GM23338 (cell line): ENCODE results near the gene SNX17. TPM values are rescaled to one million over a fixed set of nuclear protein-coding genes. Genes with fewer than 3 reads are reported as not detected.

Source experiments
- ATAC-seq: fragments of 200-7000 bp; cut with Tn5 transposase; 3 replicates; pipeline ENCODE4 v1.9.1; 2020
- DNase-seq: peaks from one replicate; pipeline ENCODE4 v3.0.0-alpha.2; 2015; ENCODE audit warnings: low spot score
- H2AFZ ChIP-seq: fragments of 200-600 bp; sonication (generic); 2 replicates; pipeline ENCODE4 v1.8.0; 2016; ENCODE audit warnings: antibody characterized with exemption, mild to moderate bottlenecking, moderate library complexity
- H3F3A ChIP-seq: fragments of 200-600 bp; sonication (generic); replicated peaks from 2 replicates; pipeline ENCODE4 v1.8.0; 2017; ENCODE audit warnings: antibody characterized with exemption, mixed run types, low read depth
- H3K27ac ChIP-seq: fragments of 200-600 bp; sonication (generic); 2 replicates; pipeline ENCODE4 v1.6.1; 2016; ENCODE audit warnings: low read depth
- H3K27me3 ChIP-seq: fragments of 200-600 bp; sonication (generic); 2 replicates; pipeline ENCODE4 v1.8.0; 2016; ENCODE audit warnings: mild to moderate bottlenecking, mixed run types, moderate library complexity; ENCODE audit not compliant: insufficient read depth
- H3K36me3 ChIP-seq: fragments of 200-600 bp; sonication (generic); 2 replicates; pipeline ENCODE4 v1.8.0; 2016; ENCODE audit warnings: mild to moderate bottlenecking; ENCODE audit not compliant: insufficient read depth
- H3K4me1 ChIP-seq: fragments of 200-600 bp; sonication (generic); 2 replicates; pipeline ENCODE4 v1.8.0; 2016; ENCODE audit warnings: mild to moderate bottlenecking, moderate library complexity; ENCODE audit not compliant: insufficient read depth
- H3K4me2 ChIP-seq: fragments of 200-600 bp; sonication (generic); 2 replicates; pipeline ENCODE4 v1.7.1; 2017; ENCODE audit warnings: mixed run types
- H3K4me3 ChIP-seq: fragments of 200-600 bp; sonication (generic); 2 replicates; pipeline ENCODE4 v1.6.1; 2016; ENCODE audit warnings: mixed run types
- H3K79me2 ChIP-seq: fragments of 200-600 bp; sonication (generic); replicated peaks from 2 replicates; pipeline ENCODE4 v1.8.0; 2017; ENCODE audit warnings: mild to moderate bottlenecking; ENCODE audit not compliant: insufficient read depth
- H3K9me2 ChIP-seq: fragments of 200-600 bp; sonication (generic); 2 replicates; pipeline ENCODE4 v1.8.0; 2017; ENCODE audit not compliant: insufficient read depth
- H4K20me1 ChIP-seq: fragments of 200-600 bp; sonication (generic); replicated peaks from 2 replicates; pipeline ENCODE4 v1.8.0; 2017; ENCODE audit warnings: mild to moderate bottlenecking; ENCODE audit not compliant: insufficient read depth
- H3K27ac Mint-ChIP-seq: 2 replicates; pipeline ENCODE4 v1.8.0; 2020; ENCODE audit warnings: inconsistent platforms, mild to moderate bottlenecking, moderate library complexity, mixed read lengths
- H3K27me3 Mint-ChIP-seq: 3 replicates; pipeline ENCODE4 v1.8.0; 2022; ENCODE audit warnings: low read depth, mild to moderate bottlenecking, moderate library complexity, mixed read lengths, inconsistent platforms; ENCODE audit not compliant: insufficient read depth, poor library complexity
- H3K36me3 Mint-ChIP-seq: 3 replicates; pipeline ENCODE4 v1.8.0; 2021; ENCODE audit warnings: low read depth, mild to moderate bottlenecking, inconsistent platforms, moderate library complexity, mixed read lengths
- H3K4me1 Mint-ChIP-seq: 3 replicates; pipeline ENCODE4 v1.8.0; 2020; ENCODE audit warnings: mild to moderate bottlenecking, inconsistent platforms, mixed read lengths
- H3K4me3 Mint-ChIP-seq: 3 replicates; pipeline ENCODE4 v1.8.0; 2021; ENCODE audit warnings: moderate library complexity, mild to moderate bottlenecking, inconsistent platforms, mixed read lengths
- H3K9me3 Mint-ChIP-seq: 3 replicates; pipeline ENCODE4 v1.8.0; 2020; ENCODE audit warnings: moderate library complexity, mild to moderate bottlenecking, inconsistent platforms, mixed read lengths
- CREB1 ChIP-seq: fragments of 250-450 bp; sonication (Bioruptor Pico); IDR thresholded peaks from 2 replicates; pipeline ENCODE4 v1.5.0; 2020; ENCODE audit warnings: low read depth, mild to moderate bottlenecking, moderate library complexity
- CTCF ChIP-seq, 2 experiments: fragments of 200-600 bp in 1 of 2; sonication (generic) in 1 of 2; conservative IDR thresholded peaks; 2 replicates each; pipeline versions ENCODE4 v1.5.1 to v1.6.1; 2016 to 2017; ENCODE audit warnings: antibody characterized with exemption in 2 of 2, low read depth in 2 of 2, mild to moderate bottlenecking in 2 of 2, moderate library complexity in 1 of 2
- ETS1 ChIP-seq: IDR thresholded peaks from 2 replicates; pipeline ENCODE4 v1.6.1; 2016; ENCODE audit warnings: antibody characterized with exemption
- EZH2 ChIP-seq: fragments of 200-600 bp; sonication (generic); IDR thresholded peaks from one replicate; pipeline ENCODE4 v1.8.0; 2017; ENCODE audit warnings: antibody characterized with exemption, mild to moderate bottlenecking, low read depth; ENCODE audit not compliant: unreplicated experiment
- EZH2phosphoT487 ChIP-seq: fragments of 200-600 bp; sonication (generic); IDR thresholded peaks from one replicate; pipeline ENCODE4 v1.8.1; 2018; ENCODE audit warnings: antibody characterized with exemption; ENCODE audit not compliant: unreplicated experiment
- JUNB ChIP-seq: IDR thresholded peaks from one replicate; pipeline ENCODE4 v1.6.1; 2016; ENCODE audit warnings: antibody characterized with exemption; ENCODE audit not compliant: unreplicated experiment
- POLR2AphosphoS5 ChIP-seq: IDR thresholded peaks from 2 replicates; pipeline ENCODE4 v1.6.1; 2016; ENCODE audit warnings: antibody characterized with exemption, low read depth
- REST ChIP-seq: IDR thresholded peaks from one replicate; pipeline ENCODE4 v1.6.1; 2018; ENCODE audit warnings: antibody characterized with exemption; ENCODE audit not compliant: unreplicated experiment
- STAT1 ChIP-seq: IDR thresholded peaks from one replicate; pipeline ENCODE4 v1.6.1; 2016; ENCODE audit warnings: antibody characterized with exemption; ENCODE audit not compliant: unreplicated experiment
- ZNF114 ChIP-seq: fragments of 250-450 bp; sonication (Bioruptor Pico); IDR thresholded peaks from 2 replicates; pipeline ENCODE4 v1.5.0; 2020; ENCODE audit warnings: mild to moderate bottlenecking, moderate library complexity
- ZNF331 ChIP-seq: fragments of 250-450 bp; sonication (Bioruptor Pico); IDR thresholded peaks from 2 replicates; pipeline ENCODE4 v1.5.0; 2020; ENCODE audit warnings: low read depth, mild to moderate bottlenecking, moderate library complexity
- ZNF462 ChIP-seq: fragments of 250-450 bp; sonication (Bioruptor Pico); IDR thresholded peaks from 2 replicates; pipeline ENCODE4 v1.5.0; 2020; ENCODE audit warnings: mild to moderate bottlenecking, moderate library complexity
- polyA plus RNA-seq: library from polyadenylated mRNA; unstranded; fragments of >200 nt; fragmentation: Nextera tagmentation; extraction: Ambion mirVana; gene quantifications from 2 replicates; pipeline ENCODE4 v1.2.1, GENCODE V29; 2016
- total RNA-seq: library from RNA; depleted of rRNA; stranded (reverse); fragments of >200 nt; shearing (Covaris generic); gene quantifications from 2 replicates; pipeline ENCODE4 v1.2.3, GENCODE V29; 2014

The SNX17 gene
- total and polyA plus RNA-seq, 2 experiments from 2014 or later = 34.0 to 58.0 TPM

GRCh38 chr2:27336173-27336572 lies 34.2 kb upstream of the SNX17 start:
- ATAC-seq (no peak), DNase-seq (no peak)
- H3K4me1 ChIP-seq = no peaks in the 10 kb centered on the region
- H3K27me3 Mint-ChIP-seq = peaks cover 8% of the 10 kb centered on the region
- H3K9me2 ChIP-seq = no peaks in the 10 kb centered on the region
- no peak for TF ChIP-seq JUNB
- TF ChIP-seq STAT1 = no peak
- no peak for TF ChIP-seq REST
- no peak for TF ChIP-seq ZNF462 (CRISPR knock-in tag)
- no peak for TF ChIP-seq POLR2AphosphoS5
- no peak for TF ChIP-seq ZNF114
- TF ChIP-seq ZNF331 (CRISPR knock-in tag) = no peak
- no peak for TF ChIP-seq ETS1
- no peak for TF ChIP-seq EZH2phosphoT487
- no peak for TF ChIP-seq CREB1 (CRISPR knock-in tag)
- no peak for TF ChIP-seq EZH2
- no peak for TF ChIP-seq CTCF (conservative IDR thresholded peaks at IDR 0.05; ENCODE audit: low read depth in 2 of 2)
- H3K4me3 Mint-ChIP-seq = no peak overlapping the region
- no peak overlapping the region for H3K27ac Mint-ChIP-seq
- H3K27ac ChIP-seq = no peak overlapping the region
- no peaks in the 10 kb centered on the region for H3K9me3 Mint-ChIP-seq
- peaks cover 82% of the 10 kb centered on the region for H3K36me3 Mint-ChIP-seq
- H3F3A ChIP-seq = no peaks in the 10 kb centered on the region
- H3K4me3 ChIP-seq = no peak overlapping the region
- H3K27me3 ChIP-seq = no peaks in the 10 kb centered on the region
- no peaks in the 10 kb centered on the region for H3K4me1 Mint-ChIP-seq
- H3K36me3 ChIP-seq = peaks cover 62% of the 10 kb centered on the region
- H3K4me2 ChIP-seq = no peak overlapping the region
- no peak overlapping the region for H2AFZ ChIP-seq
- peaks cover 8% of the 10 kb centered on the region for H4K20me1 ChIP-seq
- H3K79me2 ChIP-seq = no peaks in the 10 kb centered on the region
